Jurkat, Clone E6-1 (cell line): ENCODE results near the gene CTTN.

Experiments used
- DNase-seq: peaks from one replicate; pipeline ENCODE4 v3.0.0-alpha.2; 2011; ENCODE audit warnings: low read depth, low spot score
- H3K4me3 ChIP-seq: 2 replicates; pipeline ENCODE4 v1.5.1; 2011; ENCODE audit warnings: mild to moderate bottlenecking, low read length, control low read depth, moderate library complexity

CTTN gene

GRCh38 chr11:70466154-70466553, 67.8 kb downstream of the CTTN start:
- no peak overlapping the region for H3K4me3 ChIP-seq
- no peak for DNase-seq

DNA sequence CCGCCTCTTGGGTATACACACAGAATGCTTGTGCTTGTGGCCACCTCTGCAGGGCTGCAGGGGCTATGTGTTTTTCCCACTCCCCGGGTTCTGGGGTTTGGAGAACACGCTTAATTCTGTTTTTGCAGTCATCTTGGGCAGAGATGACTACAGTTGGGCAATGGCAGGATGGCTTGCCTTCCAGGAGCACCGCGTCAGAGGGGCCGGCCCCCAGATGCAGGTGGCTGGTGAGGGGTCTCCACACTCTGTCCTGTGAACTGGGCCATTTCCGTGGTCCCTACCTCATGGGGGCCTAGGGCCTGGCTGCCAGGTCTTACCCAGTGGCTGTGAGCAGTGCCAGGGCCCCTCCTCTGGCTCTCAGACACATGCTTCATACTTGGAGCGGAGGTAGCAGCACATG, 68.3 kb downstream of the CTTN start:
- no peak overlapping the region for H3K4me3 ChIP-seq
- no peak for DNase-seq

GRCh38 chr11:70467201-70468085, 69.1 kb downstream of the CTTN start:
- H3K4me3 ChIP-seq: no peak overlapping the region
- DNase-seq: no peak

GRCh38 chr11:70468256-70469195, 70.2 kb downstream of the CTTN start:
- no peak overlapping the region for H3K4me3 ChIP-seq
- no peak for DNase-seq

- DNase-seq: peak; percentile 83
Measured at GRCh38 chr11:70470127-70470526, 71.8 kb downstream of the CTTN start.

DNA sequence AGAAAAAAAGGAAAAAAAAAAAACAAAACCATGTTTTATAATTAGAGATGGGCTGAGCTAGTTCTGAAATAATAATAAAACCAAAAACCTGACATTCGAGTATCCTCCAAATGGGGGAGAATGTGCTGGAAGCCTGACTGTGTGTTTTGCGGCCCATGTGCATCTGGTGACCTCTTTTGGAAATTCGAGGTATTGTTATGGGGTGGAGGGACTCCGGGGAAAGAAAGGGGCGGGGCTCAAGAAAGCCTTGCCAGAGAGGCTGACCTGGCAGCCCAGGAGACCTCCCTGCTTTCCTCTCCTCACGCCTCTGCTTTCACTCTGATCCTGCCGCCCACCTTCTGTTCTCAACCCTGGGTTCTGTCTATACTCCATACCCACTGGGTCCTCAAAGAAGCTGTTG, 72.9 kb downstream of the CTTN start:
- H3K4me3 ChIP-seq: no peak overlapping the region
- peak; percentile 28 for DNase-seq

More at GRCh38 chr11:70470127-70470526, 71.8 kb downstream of the CTTN start:
- no peak overlapping the region for H3K4me3 ChIP-seq

- no peak for DNase-seq
- no peak overlapping the region for H3K4me3 ChIP-seq
Measured at GRCh38 chr11:70472240-70472639, 73.9 kb downstream of the CTTN start.

GRCh38 chr11:70473186-70473872, 75.0 kb downstream of the CTTN start:
- DNase-seq: no peak

DNA sequence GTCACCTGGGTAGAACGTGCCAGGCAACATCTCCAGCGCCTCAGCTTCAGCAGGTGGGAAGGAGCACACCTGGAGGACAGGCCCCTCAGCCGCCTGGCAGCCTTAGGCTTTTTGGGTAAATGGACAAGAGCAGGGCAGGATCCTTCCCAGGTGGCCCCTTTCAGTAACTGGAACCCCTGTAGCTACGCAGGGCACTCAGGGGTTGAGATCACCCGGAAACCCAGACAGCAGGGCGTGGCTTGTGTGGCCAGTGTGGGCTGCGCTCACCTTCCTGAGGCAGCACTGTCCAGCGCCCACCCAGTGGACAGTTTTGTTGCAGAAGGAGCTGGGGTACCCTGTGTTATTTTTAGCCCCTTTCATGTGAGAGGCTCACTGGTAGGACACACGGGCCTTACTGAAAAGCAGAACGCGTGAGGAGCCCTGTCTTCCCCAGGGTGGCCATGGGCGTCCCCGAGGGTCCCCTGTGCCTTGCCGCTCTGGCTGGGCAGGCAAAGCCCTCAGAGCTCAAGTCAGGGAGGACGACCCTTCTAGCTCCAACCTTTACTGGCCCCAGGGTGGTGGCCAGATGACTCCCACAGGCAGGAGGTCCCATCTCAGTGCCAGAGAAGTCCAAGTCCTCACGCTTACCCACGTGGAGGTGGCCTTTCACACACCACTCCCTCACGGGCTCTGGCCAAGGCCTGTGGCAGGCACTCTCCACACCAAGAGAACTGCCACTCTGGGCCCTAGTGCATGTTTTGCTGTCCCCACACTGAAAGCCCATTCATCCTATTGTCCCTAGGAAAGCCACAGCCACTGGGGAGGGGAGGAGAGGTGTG, 75.8 kb downstream of the CTTN start:
- DNase-seq: no peak
- H3K4me3 ChIP-seq: no peak overlapping the region

More at GRCh38 chr11:70473186-70473872, 75.0 kb downstream of the CTTN start:
- no peak overlapping the region for H3K4me3 ChIP-seq

- DNase-seq: no peak
- H3K4me3 ChIP-seq: no peak overlapping the region
Measured at GRCh38 chr11:70474710-70475109, 76.4 kb downstream of the CTTN start.

DNA sequence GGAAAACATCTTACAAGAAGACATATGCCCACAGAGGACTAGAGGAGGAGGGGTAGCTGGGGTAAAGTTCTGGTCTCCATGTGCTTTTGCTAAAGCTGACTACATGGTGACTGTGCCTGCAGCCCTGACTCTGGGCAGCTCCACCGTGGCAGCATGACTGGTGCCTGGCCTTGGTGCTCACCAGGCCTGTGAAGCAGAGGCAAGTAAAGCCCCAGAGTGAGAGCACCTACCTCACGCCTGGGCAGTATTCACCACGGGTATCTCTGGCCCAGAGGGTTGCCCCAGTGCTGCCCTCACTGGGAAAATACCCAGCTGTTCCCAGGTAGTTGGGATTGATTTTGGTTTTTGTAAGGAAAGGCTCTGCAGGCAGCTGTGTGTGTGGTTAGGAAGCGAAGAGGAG, 78.3 kb downstream of the CTTN start:
- no peak overlapping the region for H3K4me3 ChIP-seq
- no peak for DNase-seq

DNA sequence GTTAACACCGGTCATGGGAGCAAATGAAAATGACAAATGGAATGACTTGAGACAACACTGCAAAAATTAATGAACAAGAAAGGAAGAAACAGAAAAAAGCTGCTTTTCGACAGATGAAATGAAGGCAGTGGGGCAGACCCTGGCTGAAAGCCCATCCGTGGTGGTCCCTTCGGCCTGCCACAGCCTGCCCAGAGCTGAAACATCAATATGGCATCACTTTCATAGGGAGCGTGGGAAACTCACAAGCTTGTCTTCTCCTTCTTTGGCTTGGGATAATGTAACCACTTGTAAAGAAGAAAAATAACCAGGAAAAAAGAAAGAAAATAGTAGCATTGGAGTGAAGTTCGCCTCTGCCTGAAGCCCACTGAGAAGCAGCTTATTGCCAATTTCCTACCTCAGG, 78.8 kb downstream of the CTTN start:
- no peak for DNase-seq
- no peak overlapping the region for H3K4me3 ChIP-seq

DNA sequence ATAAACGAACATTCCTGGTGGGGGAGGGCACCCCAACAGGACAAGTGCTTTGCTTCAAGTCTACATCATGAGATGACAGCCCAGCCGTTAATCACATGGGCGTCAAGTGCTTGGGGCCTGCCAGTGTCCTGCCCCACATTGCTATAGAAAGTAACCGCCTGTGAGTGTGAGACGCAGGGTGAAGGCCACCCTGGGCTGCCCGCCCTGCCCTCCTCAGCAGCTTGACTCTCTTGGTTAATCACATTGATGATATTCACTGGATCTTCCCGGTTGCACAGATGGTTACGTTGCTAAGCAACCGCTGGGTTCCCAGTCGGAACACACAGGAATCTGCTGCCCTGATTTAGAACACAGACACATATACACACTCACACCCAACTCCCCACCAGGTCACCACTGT, 79.3 kb downstream of the CTTN start:
- H3K4me3 ChIP-seq: no peak overlapping the region
- no peak for DNase-seq

GRCh38 chr11:70478166-70478890, 80.0 kb downstream of the CTTN start:
- no peak overlapping the region for H3K4me3 ChIP-seq
- DNase-seq: no peak

DNA sequence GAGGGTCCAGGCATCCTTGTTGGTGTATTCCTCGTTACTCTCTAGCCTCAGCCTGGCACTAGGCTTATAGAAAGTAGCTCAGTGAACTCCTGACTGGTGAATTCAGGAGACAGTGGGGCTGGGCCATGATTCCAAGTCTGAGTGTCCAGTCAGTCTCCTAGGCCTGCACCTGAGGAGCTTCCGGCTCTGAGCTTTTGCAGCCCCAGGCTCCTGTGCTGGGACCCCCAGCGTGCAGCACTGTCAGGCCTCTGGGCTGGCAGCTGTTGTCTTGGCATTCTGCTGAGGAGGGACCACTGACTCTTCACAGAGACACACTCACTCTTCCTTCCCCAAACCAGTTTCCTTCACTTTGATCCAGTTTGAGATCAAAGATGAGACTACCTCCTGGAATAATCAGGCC, 82.4 kb downstream of the CTTN start:
- no peak overlapping the region for H3K4me3 ChIP-seq
- no peak for DNase-seq

- DNase-seq: no peak
- no peak overlapping the region for H3K4me3 ChIP-seq
Measured at GRCh38 chr11:70481625-70482528, 83.5 kb downstream of the CTTN start.

DNA sequence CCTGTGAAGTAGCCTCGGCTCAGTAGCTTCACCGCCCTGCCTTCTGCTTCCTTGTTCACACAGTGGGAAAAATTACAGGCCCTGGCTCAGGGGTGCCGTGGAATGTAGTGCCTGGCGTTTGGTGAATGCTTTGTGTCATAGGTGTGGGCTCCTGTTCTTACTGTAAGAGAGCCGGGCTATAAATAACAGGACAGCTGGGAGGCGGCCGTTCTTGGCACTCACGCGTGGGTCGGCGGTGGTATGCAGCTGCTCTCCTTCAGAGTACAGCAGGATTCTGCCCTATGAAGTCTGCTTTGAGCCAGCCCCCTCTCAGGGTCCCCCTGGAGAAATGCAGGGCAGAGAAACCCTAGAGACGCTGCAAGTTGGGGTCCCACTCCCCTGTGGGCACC, 84.2 kb downstream of the CTTN start:
- no peak overlapping the region for H3K4me3 ChIP-seq
- no peak for DNase-seq
